Neural crest cell (in vitro differentiated cells): Measurements from ENCODE around the gene MAPK8IP3. TPM values are rescaled to one million over a fixed set of nuclear protein-coding genes. Genes with fewer than 3 reads are reported as not detected.
A peak's percentile ranks its signal among the peaks of the same experiment; 100 is the strongest.

Source experiments
- DNase-seq: peaks from one replicate; pipeline ENCODE4 v3.0.0; 2021; ENCODE audit warnings: low read depth, mixed read lengths, low spot score
- H3K27ac Mint-ChIP-seq: one replicate; pipeline ENCODE4 v1.8.0; 2021; ENCODE audit warnings: mild to moderate bottlenecking, mixed read lengths; ENCODE audit not compliant: unreplicated experiment
- H3K27me3 Mint-ChIP-seq: 2 replicates; pipeline ENCODE4 v1.8.0; 2021; ENCODE audit warnings: low read depth, mild to moderate bottlenecking, mixed read lengths
- H3K36me3 Mint-ChIP-seq: 2 replicates; pipeline ENCODE4 v1.8.0; 2021; ENCODE audit warnings: low read depth, mild to moderate bottlenecking, mixed read lengths
- H3K4me1 Mint-ChIP-seq: 2 replicates; pipeline ENCODE4 v1.8.0; 2021; ENCODE audit warnings: mixed read lengths
- H3K4me3 Mint-ChIP-seq: one replicate; pipeline ENCODE4 v1.8.0; 2021; ENCODE audit warnings: mild to moderate bottlenecking, mixed read lengths
- H3K9me3 Mint-ChIP-seq: 2 replicates; pipeline ENCODE4 v1.8.0; 2021; ENCODE audit warnings: mixed read lengths
- total RNA-seq: library from RNA; stranded (reverse); gene quantifications from 2 replicates; pipeline ENCODE4 v1.2.1, GENCODE V29; 2021
- TF ChIP-seq, protein P1 (sequence below): fragments of 200-600 bp; sonication (generic); conservative IDR thresholded peaks from 2 replicates; pipeline ENCODE4 v1.5.0; 2021; ENCODE audit warnings: antibody characterized with exemption, mild to moderate bottlenecking

Gene MAPK8IP3
- total RNA-seq, 1 donor from 2014 or later, result 111 TPM

GRCh38 chr16:1762879-1763520, 57.0 kb downstream of the MAPK8IP3 start:
- Mint-ChIP-seq H3K4me3 (no peak overlapping the region), H3K4me1 (no peaks in the 10 kb centered on the region), H3K27me3 (no peaks in the 10 kb centered on the region), H3K9me3 (no peaks in the 10 kb centered on the region), H3K27ac (no peak overlapping the region), H3K36me3 (peaks cover 3% of the 10 kb centered on the region)
- DNase-seq, result no peak
- TF ChIP-seq, protein P1, sequence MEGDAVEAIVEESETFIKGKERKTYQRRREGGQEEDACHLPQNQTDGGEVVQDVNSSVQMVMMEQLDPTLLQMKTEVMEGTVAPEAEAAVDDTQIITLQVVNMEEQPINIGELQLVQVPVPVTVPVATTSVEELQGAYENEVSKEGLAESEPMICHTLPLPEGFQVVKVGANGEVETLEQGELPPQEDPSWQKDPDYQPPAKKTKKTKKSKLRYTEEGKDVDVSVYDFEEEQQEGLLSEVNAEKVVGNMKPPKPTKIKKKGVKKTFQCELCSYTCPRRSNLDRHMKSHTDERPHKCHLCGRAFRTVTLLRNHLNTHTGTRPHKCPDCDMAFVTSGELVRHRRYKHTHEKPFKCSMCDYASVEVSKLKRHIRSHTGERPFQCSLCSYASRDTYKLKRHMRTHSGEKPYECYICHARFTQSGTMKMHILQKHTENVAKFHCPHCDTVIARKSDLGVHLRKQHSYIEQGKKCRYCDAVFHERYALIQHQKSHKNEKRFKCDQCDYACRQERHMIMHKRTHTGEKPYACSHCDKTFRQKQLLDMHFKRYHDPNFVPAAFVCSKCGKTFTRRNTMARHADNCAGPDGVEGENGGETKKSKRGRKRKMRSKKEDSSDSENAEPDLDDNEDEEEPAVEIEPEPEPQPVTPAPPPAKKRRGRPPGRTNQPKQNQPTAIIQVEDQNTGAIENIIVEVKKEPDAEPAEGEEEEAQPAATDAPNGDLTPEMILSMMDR, result no peak

DNA sequence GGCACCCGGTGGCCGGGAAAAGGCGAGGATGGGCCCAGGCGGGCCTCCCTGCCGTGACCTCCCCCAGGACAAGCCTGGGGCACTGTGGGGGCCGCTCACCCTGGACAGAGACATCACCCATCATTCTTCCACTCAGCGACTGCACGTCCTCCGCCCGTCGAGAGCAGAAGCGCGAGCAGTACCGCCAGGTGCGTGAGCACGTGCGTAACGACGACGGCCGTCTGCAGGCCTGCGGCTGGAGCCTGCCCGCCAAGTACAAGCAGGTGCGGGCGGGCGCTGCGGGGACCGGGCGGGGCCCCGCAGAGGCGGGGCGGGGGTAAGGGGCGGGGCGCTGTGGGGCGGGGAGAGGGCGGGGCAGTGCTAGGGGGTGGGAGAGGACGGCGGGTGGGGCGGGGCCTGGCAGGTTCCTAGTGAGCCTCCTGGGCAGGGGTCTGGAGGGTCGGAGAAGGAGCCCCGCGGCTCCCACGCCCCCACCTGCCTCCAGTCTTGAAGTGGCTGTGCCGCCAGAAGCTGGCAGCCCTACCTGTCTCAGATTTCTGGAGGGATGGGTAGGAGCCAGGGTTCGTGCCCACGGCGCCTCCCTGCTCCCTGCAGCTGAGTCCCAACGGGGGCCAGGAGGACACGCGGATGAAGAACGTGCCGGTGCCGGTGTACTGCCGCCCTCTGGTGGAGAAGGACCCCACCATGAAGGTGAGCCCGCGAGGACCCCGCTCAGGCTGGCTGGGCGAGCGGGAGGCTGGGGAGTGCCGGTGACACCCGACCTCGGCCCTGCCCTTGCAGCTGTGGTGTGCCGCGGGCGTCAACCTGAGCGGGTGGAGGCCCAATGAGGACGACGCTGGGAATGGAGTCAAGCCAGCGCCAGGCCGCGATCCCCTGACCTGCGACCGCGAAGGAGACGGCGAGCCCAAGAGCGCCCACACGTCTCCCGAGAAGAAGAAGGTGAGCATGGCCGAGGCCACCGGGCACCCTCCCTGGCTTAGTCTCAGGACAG, 57.8 kb downstream of the MAPK8IP3 start:
- no peaks in the 10 kb centered on the region for H3K4me1 Mint-ChIP-seq
- no peaks in the 10 kb centered on the region for H3K9me3 Mint-ChIP-seq
- H3K36me3 Mint-ChIP-seq, result peaks cover 3% of the 10 kb centered on the region
- no peak overlapping the region for H3K4me3 Mint-ChIP-seq
- H3K27ac Mint-ChIP-seq, result no peak overlapping the region
- TF ChIP-seq, protein P1, result peak; percentile 62
- no peaks in the 10 kb centered on the region for H3K27me3 Mint-ChIP-seq
- peak; percentile 67 for DNase-seq

GRCh38 chr16:1764971-1765370, 59.0 kb downstream of the MAPK8IP3 start:
- Mint-ChIP-seq H3K4me3 (no peak overlapping the region), H3K27me3 (no peaks in the 10 kb centered on the region), H3K4me1 (no peaks in the 10 kb centered on the region), H3K36me3 (peaks cover 3% of the 10 kb centered on the region), H3K27ac (no peak overlapping the region), H3K9me3 (no peaks in the 10 kb centered on the region)
- TF ChIP-seq, protein P1, result no peak
- DNase-seq, result no peak

GRCh38 chr16:1765826-1766225, 59.8 kb downstream of the MAPK8IP3 start:
- Mint-ChIP-seq H3K4me3 (peak overlapping the region; percentile 23), H3K36me3 (peaks cover 3% of the 10 kb centered on the region), H3K9me3 (no peaks in the 10 kb centered on the region), H3K27me3 (peaks cover 3% of the 10 kb centered on the region), H3K4me1 (no peaks in the 10 kb centered on the region), H3K27ac (no peak overlapping the region)
- TF ChIP-seq, protein P1, result no peak
- no peak for DNase-seq

GRCh38 chr16:1766231-1766630, 60.2 kb downstream of the MAPK8IP3 start:
- Mint-ChIP-seq H3K4me1 (no peaks in the 10 kb centered on the region), H3K36me3 (peaks cover 1% of the 10 kb centered on the region), H3K4me3 (peak overlapping the region; percentile 23), H3K27me3 (peaks cover 3% of the 10 kb centered on the region), H3K9me3 (no peaks in the 10 kb centered on the region), H3K27ac (no peak overlapping the region)
- no peak for DNase-seq
- TF ChIP-seq, protein P1, result no peak
